RCC 7860 (cell line): ENCODE results near the gene IL17RC.
"Not testable (repeated sequence)": the region's sequence is repeated elsewhere in the genome, so short reads cannot be mapped to it uniquely, and the experiment has no call there.

Source experiments
- DNase-seq: peaks from one replicate; pipeline ENCODE4 v3.0.0-alpha.2; 2015; ENCODE audit warnings: low spot score
- FAIRE-seq: peaks from 2 replicates; lab custom pipeline; 2012; peaks lifted over from hg19 to GRCh38; lab: Jason Lieb, UNC

IL17RC gene

DNA sequence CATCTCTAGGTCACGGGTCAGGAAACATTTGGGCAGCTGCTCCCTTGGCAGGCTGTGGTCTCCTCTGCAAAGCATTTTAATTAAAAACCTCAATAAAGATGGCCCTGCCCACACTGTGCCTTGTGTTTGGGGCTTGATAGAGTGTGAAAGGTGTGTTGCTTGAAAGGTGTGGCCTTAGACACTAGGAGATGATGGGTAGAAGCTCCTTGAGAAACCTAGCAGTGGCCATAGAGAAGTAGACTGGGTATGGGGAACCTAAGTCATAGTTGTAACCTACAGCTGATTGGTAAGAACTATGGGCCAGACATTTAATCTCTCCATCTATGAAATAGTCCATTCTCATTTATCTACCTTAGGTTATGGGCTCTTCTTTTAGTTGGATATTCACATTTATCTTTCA lies 23.2 kb upstream of the IL17RC start:
- no peak for DNase-seq
- FAIRE-seq = no peak

DNA sequence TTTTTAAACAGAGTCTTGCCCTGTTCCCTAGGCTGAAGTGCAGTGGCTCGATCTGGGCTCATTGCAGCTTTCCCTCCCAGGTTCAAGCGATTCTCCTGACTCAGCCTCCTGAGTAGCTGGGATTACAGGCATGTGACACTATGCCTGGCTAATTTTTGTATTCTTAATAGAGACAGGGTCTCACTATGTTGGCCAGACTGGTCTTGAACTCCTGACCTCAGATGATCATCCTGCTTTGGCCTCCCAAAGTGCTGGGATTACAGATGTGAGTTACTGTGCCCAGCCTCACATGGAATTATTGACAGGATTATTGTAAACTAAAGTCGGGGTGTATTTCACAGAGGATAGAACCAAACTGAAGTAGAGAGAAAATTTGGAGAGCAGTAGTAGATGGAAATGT lies 21.2 kb upstream of the IL17RC start:
- DNase-seq, FAIRE-seq: not testable (repeated sequence)

DNA sequence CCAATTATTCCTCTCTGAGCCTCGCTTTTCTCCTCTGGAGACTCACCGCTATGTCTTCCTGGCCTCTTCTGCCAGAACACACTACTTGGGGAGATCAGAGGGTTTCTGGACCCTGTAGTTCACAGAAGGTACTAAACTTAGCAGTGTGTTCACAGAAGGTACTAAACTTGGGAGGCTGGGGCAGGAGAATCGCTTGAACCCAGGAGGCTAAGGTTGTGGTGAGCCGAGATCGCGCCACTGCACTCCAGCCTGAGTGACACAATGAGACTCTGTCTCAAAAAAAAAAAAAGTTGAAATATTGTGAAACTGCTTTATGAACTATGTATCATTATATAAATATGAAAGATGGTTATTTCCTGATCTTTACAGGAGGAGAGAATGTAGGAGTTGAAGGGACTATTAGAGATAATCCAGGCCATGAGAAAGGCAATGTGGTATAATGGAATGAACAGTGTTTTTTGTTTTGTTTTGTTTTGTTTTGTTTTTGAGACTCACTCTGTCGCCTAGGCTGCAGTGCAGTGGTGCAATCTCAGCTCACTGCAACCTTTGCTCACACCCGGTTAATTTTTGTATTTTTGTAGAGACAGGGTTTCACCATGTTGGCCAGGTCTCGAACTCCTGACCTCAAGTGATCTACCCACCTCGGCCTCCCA lies 20.0 kb upstream of the IL17RC start:
- not testable (repeated sequence) for FAIRE-seq, DNase-seq

DNA sequence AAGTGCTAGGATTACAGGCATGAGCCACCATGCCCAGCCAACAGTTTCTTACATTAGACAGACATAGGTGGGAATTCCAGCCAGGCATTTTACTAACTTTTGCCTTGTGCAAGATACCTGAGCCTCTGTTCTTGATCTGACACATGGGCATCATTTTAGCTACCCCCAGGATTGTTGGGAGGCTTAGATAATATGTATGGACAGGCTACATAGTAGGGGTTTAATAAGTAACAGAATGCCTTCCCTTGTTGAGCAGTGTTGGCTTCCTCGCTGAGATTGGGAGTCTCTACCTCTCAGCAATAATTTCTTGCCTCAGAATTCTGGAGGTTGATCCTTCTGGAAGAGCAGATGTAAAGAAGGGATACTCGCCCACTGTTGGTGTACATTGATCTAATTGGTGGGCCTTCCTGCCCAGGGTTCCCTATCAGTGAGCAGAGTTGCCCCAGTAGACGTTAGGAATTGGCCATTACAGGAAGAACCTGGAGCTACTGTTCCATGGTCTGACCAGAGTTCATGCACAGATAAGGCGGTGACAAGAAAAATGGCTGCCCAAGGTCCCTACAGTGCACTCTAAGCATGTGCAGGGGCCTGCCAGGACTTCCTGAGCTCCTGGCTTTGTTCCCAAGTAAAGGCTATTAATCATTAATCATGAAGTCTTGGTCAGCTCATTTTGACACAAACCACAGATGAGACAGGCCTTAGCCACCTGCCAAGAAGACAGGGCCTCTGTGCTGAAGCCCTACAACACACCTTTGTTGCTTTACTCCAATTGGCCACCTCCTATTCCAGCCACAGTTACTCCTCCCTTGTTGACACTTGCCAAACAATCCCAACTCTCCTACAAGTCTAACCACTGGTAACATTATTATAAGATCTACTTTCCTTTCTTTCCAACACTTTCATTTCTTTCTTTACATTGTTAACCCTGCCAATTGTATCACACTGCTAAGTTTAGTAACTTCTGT lies 19.2 kb upstream of the IL17RC start:
- peak; percentile 93 for DNase-seq
- peak; percentile 83 for FAIRE-seq

DNA sequence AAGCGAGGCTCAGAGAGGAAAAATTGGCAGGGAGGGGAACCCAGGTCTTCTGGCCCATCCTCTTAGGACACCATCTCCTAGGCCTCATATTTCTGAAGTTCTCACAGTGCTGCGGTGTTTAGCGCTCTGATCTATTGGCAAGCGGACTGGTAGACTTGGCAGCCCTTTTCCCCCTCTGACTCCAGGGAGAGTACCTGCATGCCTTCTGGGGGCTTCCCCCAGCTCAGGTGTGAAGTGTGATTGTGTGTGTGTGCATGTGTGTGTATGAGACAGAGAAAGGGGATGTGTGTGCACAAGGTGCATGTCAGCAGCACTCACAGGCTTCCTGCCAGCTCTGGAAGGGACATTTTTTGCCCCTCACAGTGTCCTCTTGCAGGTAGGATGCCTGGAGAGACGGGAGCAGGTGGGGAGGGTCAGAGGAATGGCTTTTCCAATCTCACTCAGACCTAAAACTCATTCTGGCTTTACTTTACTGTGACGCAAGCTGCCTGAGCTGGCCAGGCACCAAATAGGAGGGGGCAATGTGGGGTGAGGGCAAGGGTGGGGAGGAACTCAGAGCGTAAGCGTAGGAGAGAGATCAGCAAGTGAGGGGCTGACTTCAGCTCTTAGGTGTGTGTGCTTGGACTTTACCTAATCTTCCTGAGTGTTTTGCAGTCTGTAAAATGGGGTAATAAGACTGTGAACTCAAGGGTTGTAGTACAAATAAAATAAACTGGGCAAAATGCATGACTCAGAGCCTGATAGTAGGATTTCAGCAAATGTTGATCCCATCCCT lies 18.2 kb upstream of the IL17RC start:
- DNase-seq = no peak
- no peak for FAIRE-seq

DNA sequence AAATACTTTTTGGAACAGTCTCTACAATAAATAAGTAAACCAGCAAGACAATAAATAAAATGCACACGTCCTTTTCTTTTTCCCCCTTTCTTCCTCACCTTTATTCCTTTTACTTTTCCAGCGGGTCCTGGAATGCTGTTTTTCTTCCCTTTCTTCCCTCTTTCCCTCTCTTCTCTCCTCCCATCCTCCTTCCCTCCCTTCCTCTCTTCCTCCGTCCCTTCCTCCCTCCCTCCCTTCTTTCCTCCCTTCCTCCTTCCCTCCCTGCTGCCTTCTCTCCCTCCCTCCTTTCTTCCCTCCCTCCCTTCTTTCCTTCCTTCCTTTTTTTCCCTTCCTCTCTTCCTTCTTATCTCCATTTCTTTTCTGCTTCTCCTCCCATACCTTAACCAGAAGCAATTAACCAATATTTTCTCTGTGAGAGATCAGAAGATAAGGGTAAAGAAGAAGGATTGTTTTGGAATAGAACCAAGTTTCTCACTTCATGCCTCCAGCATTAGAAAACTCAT lies 17.6 kb upstream of the IL17RC start:
- no peak for FAIRE-seq
- no peak for DNase-seq

DNA sequence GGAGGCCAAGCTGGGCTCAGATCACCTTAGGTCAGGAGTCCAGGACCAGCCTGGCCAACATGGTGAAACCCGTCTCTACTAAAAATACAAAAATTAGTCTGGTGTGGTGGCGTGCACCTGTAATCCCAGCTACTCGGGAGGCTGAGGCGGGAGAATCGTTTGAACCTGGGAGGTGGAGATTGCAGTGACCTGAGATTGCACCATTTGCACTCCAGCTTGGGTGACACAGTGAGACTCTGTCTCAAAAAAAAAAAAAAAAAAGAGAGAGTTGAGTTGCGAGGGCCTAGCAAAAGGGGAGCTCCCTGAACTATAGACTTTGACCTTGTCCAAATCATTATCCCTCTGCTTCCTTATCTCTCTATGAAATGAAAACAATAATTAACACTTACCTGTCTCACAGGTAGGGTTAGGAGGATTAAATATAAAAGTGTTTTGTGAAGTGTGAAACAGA lies 15.9 kb upstream of the IL17RC start:
- not testable (repeated sequence) for DNase-seq, FAIRE-seq

DNA sequence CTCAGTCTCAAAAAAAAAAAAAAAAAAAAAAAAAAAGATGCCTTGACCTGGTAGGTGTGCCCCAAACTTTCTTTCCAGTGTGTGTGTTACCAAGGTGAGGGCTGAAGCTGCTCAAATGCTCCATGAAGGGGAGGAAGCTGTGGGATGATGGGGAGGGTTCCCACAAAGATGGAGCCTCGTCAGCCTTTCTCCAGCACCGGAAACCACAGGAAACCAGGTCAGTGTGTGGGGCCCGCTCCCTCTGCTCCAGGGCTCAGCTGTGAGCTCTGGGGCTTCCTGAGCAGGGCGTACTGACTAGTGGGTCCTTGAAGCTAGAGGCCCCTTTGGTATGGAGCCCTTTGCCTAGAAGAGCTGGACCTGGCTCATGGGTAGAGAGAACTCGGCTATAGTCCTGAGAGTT lies 14.9 kb upstream of the IL17RC start:
- no peak for DNase-seq
- FAIRE-seq = no peak

DNA sequence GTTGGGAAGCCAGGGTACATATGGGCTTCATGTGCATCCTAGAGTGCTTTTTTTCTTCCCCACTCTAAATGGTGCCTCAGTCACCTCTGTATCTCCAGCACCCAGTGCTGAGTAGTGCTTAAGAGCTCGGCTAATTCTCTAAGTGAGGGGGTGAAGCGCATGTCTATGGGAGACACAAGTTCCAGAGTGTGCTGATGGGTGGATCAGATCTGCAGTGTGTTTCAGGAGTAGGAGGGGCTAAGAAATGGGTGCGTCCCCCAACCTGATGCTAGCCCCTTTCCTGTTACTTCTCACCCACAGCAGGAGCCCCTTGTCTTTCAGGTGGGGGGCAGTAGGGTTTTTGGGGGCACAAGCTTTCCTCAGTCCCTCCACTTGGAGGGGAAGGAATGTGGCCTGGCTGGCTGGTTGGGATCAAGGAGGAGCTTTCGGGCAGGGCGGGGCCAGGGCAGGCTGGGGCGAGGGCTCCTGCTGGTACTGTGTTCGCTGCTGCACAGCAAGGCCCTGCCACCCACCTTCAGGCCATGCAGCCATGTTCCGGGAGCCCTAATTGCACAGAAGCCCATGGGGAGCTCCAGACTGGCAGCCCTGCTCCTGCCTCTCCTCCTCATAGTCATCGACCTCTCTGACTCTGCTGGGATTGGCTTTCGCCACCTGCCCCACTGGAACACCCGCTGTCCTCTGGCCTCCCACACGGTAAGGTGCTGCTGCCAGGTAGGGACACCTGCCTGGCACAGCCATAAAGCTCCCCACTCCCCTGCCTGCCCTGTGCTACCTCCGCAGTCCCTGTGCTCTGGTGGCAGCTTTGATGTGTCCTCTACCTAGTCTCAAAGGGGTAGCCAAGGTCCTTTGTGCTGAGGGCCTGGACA lies 14.3 kb upstream of the IL17RC start, which contains the start of gene IL17RE:
Gene IL17RE (plus strand): TSS at position 477 of the 866 bp plus-strand sequence. CDS start 85 bp downstream, at position 562.
- no peak for FAIRE-seq
- no peak for DNase-seq

DNA sequence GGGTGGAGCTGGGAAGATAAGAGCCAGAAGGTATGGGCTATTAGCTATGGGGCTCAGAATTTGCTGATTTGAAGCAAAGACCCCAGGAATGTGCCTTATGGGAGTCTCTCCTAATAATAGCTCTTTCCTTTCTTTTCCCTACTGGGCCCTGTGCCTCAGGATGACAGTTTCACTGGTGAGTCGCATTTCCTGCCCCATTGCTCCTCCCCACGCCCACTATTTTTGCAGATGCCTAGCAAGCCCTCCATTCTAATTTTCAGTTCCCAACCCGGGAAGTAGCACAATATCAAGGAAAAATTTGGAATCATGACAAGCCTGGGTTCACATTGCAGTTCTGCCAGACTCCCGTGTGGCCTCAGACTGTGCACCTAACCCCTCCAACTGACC lies 13.7 kb upstream of the IL17RC start:
- peak; percentile 21 for DNase-seq
- FAIRE-seq = no peak

DNA sequence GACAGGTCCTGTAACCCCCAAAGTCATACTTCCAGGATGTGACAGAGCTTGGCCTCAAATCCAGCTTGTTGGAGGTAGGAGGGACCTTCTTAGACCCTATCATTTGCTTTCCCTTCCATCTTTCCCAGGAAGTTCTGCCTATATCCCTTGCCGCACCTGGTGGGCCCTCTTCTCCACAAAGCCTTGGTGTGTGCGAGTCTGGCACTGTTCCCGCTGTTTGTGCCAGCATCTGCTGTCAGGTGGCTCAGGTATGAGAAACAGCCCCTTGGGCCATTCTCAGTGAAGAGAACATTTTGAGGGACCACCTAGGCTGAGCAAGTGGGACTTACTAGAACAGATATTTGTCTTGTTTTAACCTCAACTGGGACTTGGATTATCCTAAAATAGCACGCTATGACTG lies 13.0 kb upstream of the IL17RC start:
- DNase-seq = no peak
- FAIRE-seq = no peak

DNA sequence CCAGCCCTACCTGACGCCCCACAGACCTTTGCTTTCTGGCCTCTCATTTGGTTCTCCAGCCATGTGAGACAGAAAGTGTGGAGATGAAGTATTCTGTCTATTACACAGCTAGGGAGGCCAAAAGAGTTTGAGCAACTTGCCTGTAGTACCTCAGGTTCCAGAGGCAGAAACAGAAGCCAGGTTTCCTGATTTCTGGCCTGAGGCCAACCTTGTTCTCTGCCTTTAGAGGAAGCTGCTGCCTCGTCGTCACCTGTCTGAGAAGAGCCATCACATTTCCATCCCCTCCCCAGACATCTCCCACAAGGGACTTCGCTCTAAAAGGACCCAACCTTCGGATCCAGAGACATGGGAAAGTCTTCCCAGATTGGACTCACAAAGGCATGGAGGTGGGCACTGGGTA lies 10.4 kb upstream of the IL17RC start:
- FAIRE-seq (no peak), DNase-seq (no peak)

DNA sequence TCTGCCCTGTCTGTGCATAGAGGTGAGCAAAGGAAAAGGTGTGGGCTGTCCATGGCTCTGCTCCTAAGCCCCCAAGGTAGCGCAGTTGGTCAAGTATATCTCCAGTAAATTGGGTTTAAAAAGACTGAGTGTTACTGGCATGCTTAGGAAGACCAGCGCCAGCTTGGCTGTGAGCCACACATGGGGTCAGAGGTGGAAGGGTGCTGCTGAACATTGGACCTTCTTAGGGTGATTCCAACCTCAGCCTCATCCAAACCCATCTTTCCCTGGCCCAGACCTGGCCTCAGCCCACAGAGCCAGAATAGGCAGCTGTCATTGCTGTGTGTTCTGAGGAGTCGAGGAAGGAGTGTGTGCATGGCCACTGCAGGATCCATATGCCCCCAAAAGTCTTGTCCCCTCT lies 8.6 kb upstream of the IL17RC start:
- FAIRE-seq (no peak), DNase-seq (no peak)

DNA sequence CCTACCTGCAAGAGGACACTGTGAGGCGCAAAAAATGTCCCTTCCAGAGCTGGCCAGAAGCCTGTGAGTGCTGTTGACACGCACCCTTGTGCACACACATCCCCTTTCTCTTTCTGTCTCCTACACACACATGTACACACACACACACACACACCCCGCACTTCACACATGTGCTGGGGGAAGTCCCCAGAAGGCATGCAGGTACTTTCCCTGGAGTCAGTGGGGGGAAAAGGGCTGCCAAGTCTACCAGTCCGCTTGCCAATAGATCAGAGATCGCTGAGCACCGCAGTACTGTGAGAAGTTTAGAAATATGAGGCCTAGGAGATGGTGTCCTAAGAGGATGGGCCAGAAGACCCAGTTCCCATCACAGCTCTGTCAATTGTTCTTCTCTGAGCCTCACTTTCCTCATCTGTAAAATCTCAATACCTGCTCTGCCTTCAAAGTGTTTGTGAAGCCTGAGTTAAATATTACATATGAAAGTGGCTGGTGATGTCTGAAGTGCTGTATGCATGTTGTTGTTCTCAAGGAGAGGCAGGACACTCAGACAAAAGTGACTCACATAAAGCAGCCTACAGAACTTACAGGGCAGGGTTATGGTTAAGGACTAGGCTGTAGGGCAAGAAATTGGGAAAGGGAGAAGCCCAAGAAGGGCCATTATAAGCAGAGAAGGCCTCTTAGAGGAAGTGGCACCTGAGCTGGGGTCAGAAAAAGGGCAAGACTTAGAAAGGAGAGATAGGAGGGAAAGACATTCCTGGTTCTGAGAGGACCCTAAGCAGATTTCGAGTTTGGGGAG lies 7.5 kb upstream of the IL17RC start:
- no peak for FAIRE-seq
- no peak for DNase-seq

DNA sequence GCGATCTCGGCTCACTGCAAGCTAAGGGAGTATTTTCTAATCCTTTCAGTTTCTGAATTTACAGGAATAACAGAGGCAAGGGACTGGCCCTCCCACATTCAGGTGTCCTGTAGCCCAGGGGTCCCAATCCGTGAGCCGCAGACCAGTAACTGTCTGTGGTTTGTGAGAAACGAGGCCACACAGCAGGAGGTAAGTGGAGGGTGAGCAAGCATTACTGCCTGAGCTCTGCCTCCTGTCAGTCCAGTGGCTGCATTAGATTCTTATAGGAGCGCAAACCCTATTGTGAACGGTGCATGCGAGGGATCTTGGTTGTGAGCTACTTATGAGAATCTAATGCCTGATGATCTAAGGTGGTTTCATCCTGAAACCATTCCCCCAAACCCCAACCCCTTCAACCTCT lies 5.0 kb upstream of the IL17RC start:
- DNase-seq = peak; percentile 9
- no peak for FAIRE-seq

DNA sequence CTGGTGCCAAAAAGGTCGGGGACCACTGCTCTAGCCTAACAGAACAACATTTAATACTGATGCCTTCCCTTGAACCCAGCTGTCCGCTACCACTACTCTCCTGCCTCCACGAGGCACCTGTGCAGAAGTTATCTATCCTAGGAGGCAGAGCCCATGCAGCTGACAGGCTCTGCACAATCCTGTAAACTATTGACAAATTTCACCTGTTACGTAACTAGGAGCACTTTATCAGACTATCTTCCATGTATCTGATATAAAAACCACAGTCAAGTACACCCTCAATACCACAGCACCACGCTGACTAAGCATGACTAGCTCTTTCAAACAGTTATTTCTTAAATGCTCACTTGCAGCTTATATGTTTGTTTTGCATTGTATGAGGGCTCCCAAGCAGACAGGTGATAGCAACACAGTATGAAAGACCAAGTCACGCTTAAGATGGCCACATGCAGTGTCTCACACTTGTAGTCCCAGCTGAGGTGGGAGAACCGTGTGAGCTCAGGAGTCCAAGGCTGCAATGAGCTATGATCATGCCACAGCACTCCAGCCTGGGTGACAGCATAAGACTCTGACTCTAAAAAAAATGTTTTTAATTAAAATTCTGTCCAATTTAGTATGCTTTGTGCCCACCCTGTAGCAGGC lies 4.5 kb upstream of the IL17RC start:
- DNase-seq = peak; percentile 78
- peak; percentile 65 for FAIRE-seq

DNA sequence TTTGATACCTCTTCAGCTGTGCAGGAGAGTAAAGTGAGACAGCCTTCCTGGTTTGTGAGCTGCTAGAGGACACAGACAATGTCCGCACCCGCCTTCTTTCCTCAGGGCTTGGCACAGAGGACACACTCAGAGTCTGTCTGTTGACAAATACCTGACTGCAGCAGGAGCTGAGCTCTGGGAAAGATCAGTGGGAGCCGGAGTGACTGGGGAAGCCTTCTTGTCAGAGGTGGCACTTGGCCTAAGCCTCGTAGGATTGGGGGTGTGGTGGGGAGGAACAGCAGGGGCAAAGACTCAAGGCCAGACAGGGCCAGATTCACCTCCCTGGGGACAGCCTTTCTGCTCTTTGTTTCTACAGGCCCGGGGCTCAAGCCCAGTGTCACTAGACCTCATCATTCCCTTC lies 3.3 kb upstream of the IL17RC start:
- DNase-seq (no peak), FAIRE-seq (no peak)

DNA sequence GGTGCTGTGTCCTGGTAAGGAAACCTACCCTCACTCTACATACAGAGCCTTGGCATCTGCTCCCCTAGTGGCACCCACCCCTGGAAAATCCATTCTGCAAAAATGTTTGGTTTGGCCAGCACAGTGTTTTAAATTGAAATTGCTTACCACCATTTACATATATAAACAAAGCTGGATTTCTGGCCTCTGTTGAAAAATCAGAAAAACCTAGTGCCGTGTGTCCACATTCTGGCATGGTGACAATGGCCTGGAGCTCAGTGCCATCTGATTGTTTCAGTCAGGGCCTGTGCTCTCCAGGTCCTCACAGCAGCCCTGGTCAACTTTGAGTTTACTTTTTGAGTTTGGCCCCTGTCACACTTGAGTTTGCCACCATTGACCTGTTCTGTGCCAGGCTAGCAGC lies 2.9 kb upstream of the IL17RC start:
- no peak for FAIRE-seq
- DNase-seq = no peak
